ENCODE measurements around the gene DCAF12. TPM values are rescaled to one million over a fixed set of nuclear protein-coding genes. Genes with fewer than 3 reads are reported as not detected.

The DCAF12 gene
- total and polyA plus RNA-seq, 2 of the 13 experiments (the other 11 are each of a cell fraction or from before 2014, with no cell fraction given): 26.8 to 37.4 TPM

- TF ChIP-seq ZSCAN5A (CRISPR knock-in tag; IDR thresholded peaks at IDR 0.05; ENCODE audit: borderline replicate concordance) (peak; percentile 91; the same call in 1 of the 2 replicates), HMGXB3 (CRISPR knock-in tag; IDR thresholded peaks at IDR 0.05; ENCODE audit: borderline replicate concordance) (no peak; the same call in none of the 2 replicates), KLF12 (CRISPR knock-in tag; IDR thresholded peaks at IDR 0.05; ENCODE audit: borderline replicate concordance) (peak; percentile 74; the same call in 1 of the 2 replicates), MBNL3 (CRISPR knock-in tag; conservative IDR thresholded peaks at IDR 0.05) (no peak), NR2F6 (IDR thresholded peaks at IDR 0.05) (no peak), NR2F6 (CRISPR knock-in tag; IDR thresholded peaks at IDR 0.05) (peak; percentile 29; the same call in 1 of the 2 replicates), PRDM4 (CRISPR knock-in tag; IDR thresholded peaks at IDR 0.05; ENCODE audit: borderline replicate concordance) (no peak), ZNF251 (CRISPR knock-in tag; IDR thresholded peaks at IDR 0.05) (no peak), HDAC1 (CRISPR knock-in tag; IDR thresholded peaks at IDR 0.05) (peak; percentile 62), ZHX1 (CRISPR knock-in tag; IDR thresholded peaks at IDR 0.05; ENCODE audit: low read depth) (peak; percentile 76; the same call in 1 of the 2 replicates), NCOR1 (IDR thresholded peaks at IDR 0.05; ENCODE audit: borderline replicate concordance, low read length) (peak; percentile 38; the same call in 1 of the 2 replicates), MTERF4 (CRISPR knock-in tag; IDR thresholded peaks at IDR 0.05) (peak; percentile 71; the same call in 1 of the 2 replicates), ZBTB2 (CRISPR knock-in tag; IDR thresholded peaks at IDR 0.05; ENCODE audit: low read depth) (peak; percentile 67; the same call in 1 of the 2 replicates)
Observed at GRCh38 chr9:34048727-34049629, 77.5 kb downstream of the DCAF12 start, which contains the start of gene UBAP2 (continued).
